Thyroid gland (tissue), 4 donors: ENCODE results near the gene B4GALNT4. TPM values are rescaled to one million over a fixed set of nuclear protein-coding genes. Genes with fewer than 3 reads are reported as not detected.
A peak's percentile ranks its signal among the peaks of the same experiment; 100 is the strongest.
"Not testable (repeated sequence)": the region's sequence is repeated elsewhere in the genome, so short reads cannot be mapped to it uniquely, and the experiment has no call there.

Source experiments
- DNase-seq, 2 donors: peaks; one replicate each; pipeline ENCODE4 v3.0.0-alpha.2; 2019
- H3K27ac ChIP-seq, 3 donors: fragments of 200-600 bp; sonication (generic); 1 replicate in 2 of 3; 2 replicates in 1 of 3; pipeline ENCODE4 v1.5.1; 2016 to 2019; ENCODE audit warnings: mild to moderate bottlenecking in 1 of 3, moderate library complexity in 1 of 3
- H3K27me3 ChIP-seq: fragments of 200-600 bp; sonication (generic); one replicate; pipeline ENCODE4 v1.5.1; 2019
- H3K36me3 ChIP-seq, 2 donors: fragments of 200-600 bp; sonication (generic); one replicate each; pipeline ENCODE4 v1.5.1; 2016 to 2019
- H3K4me1 ChIP-seq, 2 donors: fragments of 200-600 bp; sonication (generic); one replicate each; pipeline ENCODE4 v1.5.1; 2017 to 2019
- H3K4me3 ChIP-seq, 3 donors: fragments of 200-600 bp; sonication (generic); replicated peaks in 1 of 3; 1 replicate in 2 of 3; 2 replicates in 1 of 3; pipeline ENCODE4 v1.5.1; 2016; ENCODE audit warnings: mild to moderate bottlenecking in 1 of 3
- H3K9me3 ChIP-seq: fragments of 200-600 bp; sonication (generic); one replicate; pipeline ENCODE4 v1.5.1; 2017
- CTCF ChIP-seq, 6 experiments: fragments of 200-600 bp in 3 of 6; fragments of 450-650 bp in 3 of 6; sonication (generic) in 3 of 6; IDR thresholded peaks; one replicate each; pipeline ENCODE4 v1.5.1; 2016 to 2019; ENCODE audit warnings: antibody characterized with exemption in 6 of 6, mild to moderate bottlenecking in 2 of 6, inconsistent platforms in 1 of 6, moderate library complexity in 1 of 6
- POLR2A ChIP-seq, 2 donors: fragments of 450-650 bp; IDR thresholded peaks; one replicate each; pipeline ENCODE4 v1.6.1; 2017; ENCODE audit warnings: antibody characterized with exemption in 2 of 2, mild to moderate bottlenecking in 2 of 2, moderate library complexity in 1 of 2
- WGBS, 2 donors: methylation state at CpG; one replicate each; pipeline ENCODE4 v1.1.5; 2017; 5-methylcytosine and 5-hydroxymethylcytosine counted together
- intact Hi-C: fragments of 100-400 bp; cut with DNase I; formaldehyde crosslinking; loops from one replicate; pipeline ENCODE4 v1.15.1; 2023
- total RNA-seq, 4 donors: library from RNA; depleted of rRNA; stranded (reverse); fragments of >200 nt; gene quantifications; one replicate each; pipeline ENCODE4 v1.2.3, GENCODE V29; 2016

The B4GALNT4 gene
- total RNA-seq, 4 donors from 2014 or later = 0.98 to 1.2 TPM; not detected in 2

GRCh38 chr11:383431-383830 lies 14.1 kb downstream of the B4GALNT4 start:
- Histone ChIP-seq H3K27me3 (no peaks in the 10 kb centered on the region), H3K27ac (no peak overlapping the region), H3K4me3 (no peak overlapping the region), H3K9me3 (no peaks in the 10 kb centered on the region), H3K36me3 (no peaks in the 10 kb centered on the region), H3K4me1 (no peaks in the 10 kb centered on the region)
- no peak for TF ChIP-seq CTCF (IDR thresholded peaks at IDR 0.05)
- TF ChIP-seq POLR2A (IDR thresholded peaks at IDR 0.05) = no peak
- 85 to 95% methylated on average over 8 to 13 of the region's 14 CpGs for WGBS, 2 donors
- no peak for DNase-seq
- intact Hi-C loops = no loop called here

GRCh38 chr11:384511-384910 lies 15.2 kb downstream of the B4GALNT4 start:
- no peak for TF ChIP-seq CTCF (IDR thresholded peaks at IDR 0.05)
- no peak for TF ChIP-seq POLR2A (IDR thresholded peaks at IDR 0.05)
- intact Hi-C loops = no loop called here
- Histone ChIP-seq H3K9me3 (no peaks in the 10 kb centered on the region), H3K36me3 (no peaks in the 10 kb centered on the region), H3K4me3 (no peak overlapping the region), H3K27ac (no peak overlapping the region), H3K4me1 (peaks cover 0 to 3% of the 10 kb centered on the region in 2 donors), H3K27me3 (no peaks in the 10 kb centered on the region)
- no peak for DNase-seq
- 87 to 93% methylated on average over 9 to 12 of the region's 16 CpGs for WGBS, 2 donors

- DNase-seq = no peak
- no peaks in the 10 kb centered on the region for H3K9me3 ChIP-seq
- TF ChIP-seq CTCF (IDR thresholded peaks at IDR 0.05) = no peak
- TF ChIP-seq POLR2A (IDR thresholded peaks at IDR 0.05) = no peak
- peaks cover 7 to 11% of the 10 kb centered on the region in 2 donors for H3K4me1 ChIP-seq
- intact Hi-C loops = no loop called here
- no peak overlapping the region for H3K4me3 ChIP-seq
- WGBS, 2 donors = 99 to 100% methylated on average over 10 to 11 of the region's 19 CpGs
- no peak overlapping the region for H3K27ac ChIP-seq
- no peaks in the 10 kb centered on the region for H3K27me3 ChIP-seq
- no peaks in the 10 kb centered on the region for H3K36me3 ChIP-seq
Measured at GRCh38 chr11:385594-386351, 16.5 kb downstream of the B4GALNT4 start.

- no peaks in the 10 kb centered on the region for H3K27me3 ChIP-seq
- peaks cover 14 to 18% of the 10 kb centered on the region in 2 donors for H3K4me1 ChIP-seq
- intact Hi-C loops = no loop called here
- H3K36me3 ChIP-seq = no peaks in the 10 kb centered on the region
- H3K4me3 ChIP-seq = no peak overlapping the region
- H3K27ac ChIP-seq = no peak overlapping the region
- no peaks in the 10 kb centered on the region for H3K9me3 ChIP-seq
- no peak for DNase-seq
- no peak for TF ChIP-seq POLR2A (IDR thresholded peaks at IDR 0.05)
- no peak for TF ChIP-seq CTCF (IDR thresholded peaks at IDR 0.05)
- 92 to 97% methylated on average over 6 of the region's 6 CpGs for WGBS, 2 donors
Measured at GRCh38 chr11:386483-386882, 17.2 kb downstream of the B4GALNT4 start.

- intact Hi-C loops = no loop called here
- no peaks in the 10 kb centered on the region for H3K9me3 ChIP-seq
- H3K27ac ChIP-seq = no peak overlapping the region
- H3K4me3 ChIP-seq = no peak overlapping the region
- no peaks in the 10 kb centered on the region for H3K36me3 ChIP-seq
- no peak for DNase-seq
- TF ChIP-seq POLR2A (IDR thresholded peaks at IDR 0.05) = no peak
- TF ChIP-seq CTCF (IDR thresholded peaks at IDR 0.05) = no peak
- 75 to 80% methylated on average over 4 of the region's 4 CpGs for WGBS, 2 donors
- no peaks in the 10 kb centered on the region for H3K27me3 ChIP-seq
- H3K4me1 ChIP-seq = peaks cover 17 to 20% of the 10 kb centered on the region in 2 donors
Measured at GRCh38 chr11:387193-387793, 18.0 kb downstream of the B4GALNT4 start.

GRCh38 chr11:389369-389768 lies 20.1 kb downstream of the B4GALNT4 start:
- H3K4me3 ChIP-seq, intact Hi-C loops: not testable (repeated sequence)

More at GRCh38 chr11:389369-389768, 20.1 kb downstream of the B4GALNT4 start:
- H3K4me1 ChIP-seq = peaks cover 25 to 28% of the 10 kb centered on the region in 2 donors
- H3K36me3 ChIP-seq, H3K27ac ChIP-seq, H3K9me3 ChIP-seq, H3K27me3 ChIP-seq: not testable (repeated sequence)
- 32 to 63% methylated on average over 4 to 17 of the region's 17 CpGs for WGBS, 2 donors
- DNase-seq = peak; percentile 74 to 80
